H1 (cell line): ENCODE measurements around the gene PLK5. TPM values are rescaled to one million over a fixed set of nuclear protein-coding genes. Genes with fewer than 3 reads are reported as not detected.
A peak's percentile ranks its signal among the peaks of the same experiment; 100 is the strongest.

ENCODE experiments used
- CTCF ChIA-PET: fragments of 300-600 bp; sonication (Branson Sonifier 250); formaldehyde crosslinking; loops from one replicate; lab custom pipeline; 2021; ENCODE audit not compliant: partially characterized antibody; lab: Charles Lee
- POLR2A ChIA-PET: fragments of 300-600 bp; sonication (Branson Sonifier 250); formaldehyde crosslinking; loops from one replicate; lab custom pipeline; 2021; ENCODE audit warnings: inconsistent platforms; ENCODE audit not compliant: partially characterized antibody; lab: Charles Lee
- DNase-seq, 2 experiments: peaks; one replicate each; pipeline versions ENCODE4 v3.0.0 to v3.0.0-alpha.2; 2010 to 2022; ENCODE audit warnings: low spot score in 2 of 2, low read depth in 1 of 2, mixed read lengths in 1 of 2
- FAIRE-seq: peaks from 2 replicates; lab custom pipeline; 2011; peaks lifted over from hg19 to GRCh38; lab: Jason Lieb, UNC
- H2AFZ ChIP-seq: 2 replicates; pipeline ENCODE4 v1.8.1; 2012; ENCODE audit warnings: low read length, inconsistent platforms
- H2AK5ac ChIP-seq: 2 replicates; pipeline ENCODE4 v1.6.1; 2013; ENCODE audit warnings: low read depth, low read length
- H2BK120ac ChIP-seq: replicated peaks from 2 replicates; pipeline ENCODE3; 2013; ENCODE audit warnings: low read depth, low read length, inconsistent platforms
- H2BK12ac ChIP-seq: 2 replicates; pipeline ENCODE4 v1.6.1; 2013; ENCODE audit warnings: low read depth, low read length
- H2BK15ac ChIP-seq: 2 replicates; pipeline ENCODE4 v1.6.1; 2013; ENCODE audit warnings: low read length
- H2BK20ac ChIP-seq: 2 replicates; pipeline ENCODE4 v1.6.1; 2013; ENCODE audit warnings: low read length
- H2BK5ac ChIP-seq: 2 replicates; pipeline ENCODE4 v1.6.1; 2013; ENCODE audit warnings: low read depth, low read length
- H3K14ac ChIP-seq: 2 replicates; pipeline ENCODE4 v1.6.1; 2013; ENCODE audit warnings: inconsistent platforms; ENCODE audit not compliant: insufficient read length
- H3K18ac ChIP-seq: 2 replicates; pipeline ENCODE4 v1.6.1; 2013; ENCODE audit warnings: low read length; ENCODE audit errors: extremely low read depth
- H3K23ac ChIP-seq: 2 replicates; pipeline ENCODE4 v1.6.1; 2013; ENCODE audit warnings: inconsistent platforms; ENCODE audit not compliant: insufficient read length
- H3K23me2 ChIP-seq: 2 replicates; pipeline ENCODE4 v1.6.1; 2013; ENCODE audit warnings: low read depth, low read length
- H3K27ac ChIP-seq: 2 replicates; pipeline ENCODE4 v1.6.1; 2011; ENCODE audit warnings: low read depth, low read length, inconsistent platforms
- H3K27me3 ChIP-seq, 4 experiments: replicated peaks in 1 of 4; 1 replicate in 1 of 4; 2 replicates in 3 of 4; pipeline versions ENCODE4 v1.6.1 to v1.8.1; 2011 to 2013; ENCODE audit warnings: low read length in 3 of 4, mild to moderate bottlenecking in 3 of 4, inconsistent platforms in 2 of 4, mixed read lengths in 2 of 4, moderate library complexity in 1 of 4; ENCODE audit not compliant: control insufficient read depth in 3 of 4, insufficient read depth in 3 of 4; ENCODE audit errors: extremely low read depth in 1 of 4
- H3K36me3 ChIP-seq, 4 experiments: 2 replicates each; pipeline versions ENCODE4 v1.6.1 to v1.8.1; 2011 to 2013; ENCODE audit warnings: mild to moderate bottlenecking in 4 of 4, low read length in 3 of 4, moderate library complexity in 2 of 4, control low read depth in 1 of 4, inconsistent platforms in 1 of 4; ENCODE audit not compliant: insufficient read depth in 4 of 4, control insufficient read depth in 2 of 4
- H3K4ac ChIP-seq: replicated peaks from 2 replicates; pipeline ENCODE3; 2013; ENCODE audit warnings: low read length, low read depth, mixed read lengths, inconsistent platforms; ENCODE audit not compliant: insufficient read length
- H3K4me1 ChIP-seq, 4 experiments: replicated peaks in 1 of 4; 1 replicate in 1 of 4; 2 replicates in 3 of 4; pipeline versions ENCODE4 v1.6.1 to v1.8.1; 2011 to 2013; ENCODE audit warnings: low read length in 3 of 4, inconsistent platforms in 2 of 4, mixed read lengths in 1 of 4; ENCODE audit not compliant: insufficient read depth in 4 of 4, control insufficient read depth in 3 of 4
- H3K4me2 ChIP-seq, 2 experiments: 2 replicates each; pipeline versions ENCODE4 v1.6.1 to v1.8.1; 2011 to 2013; ENCODE audit warnings: low read depth in 2 of 2, low read length in 2 of 2, control low read depth in 1 of 2, inconsistent platforms in 1 of 2, mild to moderate bottlenecking in 1 of 2; ENCODE audit not compliant: insufficient read depth in 1 of 2
- H3K4me3 ChIP-seq, 4 experiments: fragments of 200-600, 300-600 bp in 1 of 4; sonication (generic), shearing (Covaris generic), sonication (Bioruptor Twin) in 1 of 4; 2 replicates each; pipeline versions ENCODE4 v1.5.1 to v1.8.1; 2011 to 2016; ENCODE audit warnings: low read length in 4 of 4, low read depth in 3 of 4, control low read depth in 2 of 4, inconsistent platforms in 2 of 4, mild to moderate bottlenecking in 2 of 4, mixed read lengths in 1 of 4, moderate library complexity in 1 of 4; ENCODE audit not compliant: insufficient read depth in 2 of 4; ENCODE audit errors: extremely low read depth in 1 of 4
- H3K56ac ChIP-seq: replicated peaks from 2 replicates; pipeline ENCODE3; 2013; ENCODE audit warnings: low read depth, mild to moderate bottlenecking, mixed read lengths, low read length, inconsistent platforms; ENCODE audit not compliant: insufficient read length
- H3K79me1 ChIP-seq: 2 replicates; pipeline ENCODE4 v1.6.1; 2013; ENCODE audit warnings: low read depth, low read length, control low read depth
- H3K79me2 ChIP-seq, 2 experiments: 2 replicates each; pipeline versions ENCODE4 v1.6.1 to v1.8.1; 2012 to 2013; ENCODE audit warnings: low read length in 2 of 2, mild to moderate bottlenecking in 2 of 2, inconsistent platforms in 1 of 2; ENCODE audit not compliant: insufficient read depth in 2 of 2, control insufficient read depth in 1 of 2
- H3K9ac ChIP-seq, 4 experiments: replicated peaks in 1 of 4; 1 replicate in 1 of 4; 2 replicates in 3 of 4; pipeline versions ENCODE4 v1.6.1 to v1.8.1; 2011 to 2013; ENCODE audit warnings: low read depth in 3 of 4, low read length in 3 of 4, control low read depth in 2 of 4, mild to moderate bottlenecking in 2 of 4, moderate library complexity in 2 of 4, inconsistent platforms in 1 of 4; ENCODE audit errors: extremely low read depth in 1 of 4
- H3K9me3 ChIP-seq, 2 experiments: 2 replicates each; pipeline versions ENCODE4 v1.6.1 to v1.8.1; 2012 to 2013; ENCODE audit warnings: mild to moderate bottlenecking in 2 of 2, moderate library complexity in 2 of 2, control low read depth in 1 of 2, inconsistent platforms in 1 of 2, low read depth in 1 of 2, low read length in 1 of 2, mixed read lengths in 1 of 2; ENCODE audit not compliant: insufficient read depth in 2 of 2
- H4K20me1 ChIP-seq, 2 experiments: replicated peaks in 1 of 2; 2 replicates each; pipeline versions ENCODE3 to v1.8.1; 2011 to 2013; ENCODE audit warnings: inconsistent platforms in 2 of 2, low read length in 2 of 2, mild to moderate bottlenecking in 1 of 2; ENCODE audit not compliant: insufficient read depth in 2 of 2, control insufficient read depth in 1 of 2
- H4K5ac ChIP-seq: 2 replicates; pipeline ENCODE4 v1.6.1; 2013; ENCODE audit warnings: low read length, low read depth, mixed read lengths, inconsistent platforms; ENCODE audit not compliant: insufficient read length
- H4K8ac ChIP-seq: 2 replicates; pipeline ENCODE4 v1.8.0; 2013; ENCODE audit warnings: mild to moderate bottlenecking, moderate library complexity, low read length, inconsistent platforms; ENCODE audit not compliant: insufficient read depth; ENCODE audit errors: extremely low read depth
- H4K91ac ChIP-seq: replicated peaks from 2 replicates; pipeline ENCODE3; 2013; ENCODE audit warnings: low read length, mixed read lengths, inconsistent platforms; ENCODE audit not compliant: insufficient read length
- BACH1 ChIP-seq: IDR thresholded peaks from 2 replicates; pipeline ENCODE4 v1.6.1; 2012; ENCODE audit warnings: low read length, improper control_type of control experiment
- CBX8 ChIP-seq: fragments of 300-800, 300-1000 bp; sonication (generic); IDR thresholded peaks from 2 replicates; pipeline ENCODE4 v1.7.1; 2016; ENCODE audit warnings: low read depth, low read length, borderline replicate concordance
- JUND ChIP-seq: IDR thresholded peaks from 2 replicates; pipeline ENCODE4 v1.6.1; 2011; ENCODE audit warnings: mild to moderate bottlenecking, improper control_type of control experiment, low read length
- KDM4A ChIP-seq: IDR thresholded peaks from one replicate; pipeline ENCODE4 v1.7.1; 2012; ENCODE audit warnings: low read depth, mild to moderate bottlenecking, moderate library complexity, low read length, inconsistent platforms; ENCODE audit not compliant: severe bottlenecking
- NRF1 ChIP-seq: IDR thresholded peaks from 2 replicates; pipeline ENCODE4 v1.6.1; 2011; ENCODE audit warnings: mild to moderate bottlenecking, low read depth, low read length, improper control_type of control experiment
- PHF8 ChIP-seq: fragments of 200-600 bp; sonication (generic); conservative IDR thresholded peaks from 2 replicates; pipeline ENCODE4 v1.7.1; 2012; ENCODE audit warnings: low read depth, mild to moderate bottlenecking, inconsistent platforms, low read length, moderate library complexity
- RXRA ChIP-seq: IDR thresholded peaks from 2 replicates; pipeline ENCODE4 v1.6.1; 2011; ENCODE audit warnings: low read depth, mild to moderate bottlenecking, low read length, moderate library complexity; ENCODE audit not compliant: insufficient read depth
- SRF ChIP-seq: IDR thresholded peaks from 2 replicates; pipeline ENCODE4 v1.6.1; 2011; ENCODE audit warnings: mild to moderate bottlenecking, low read depth, low read length, moderate library complexity
- TAF1 ChIP-seq: IDR thresholded peaks from 2 replicates; pipeline ENCODE4 v1.6.1; 2011; ENCODE audit warnings: mild to moderate bottlenecking, low read depth, low read length
- TAF7 ChIP-seq: optimal IDR thresholded peaks from 2 replicates; pipeline ENCODE3; 2011; ENCODE audit warnings: low read depth, mild to moderate bottlenecking, inconsistent platforms, low read length, moderate library complexity, borderline replicate concordance
- ZNF274 ChIP-seq: IDR thresholded peaks from 2 replicates; pipeline ENCODE4 v1.7.0; 2012; ENCODE audit warnings: low read length, borderline replicate concordance; ENCODE audit errors: extremely low read depth
- WGBS, 2 experiments: shearing (Covaris generic) in 1 of 2; methylation state at CpG; one replicate each; pipeline versions ENCODE4 v1.1.6 to v1.1.7; 2013 to 2015; ENCODE audit warnings: low lambda C conversion rate in 2 of 2, mixed read lengths in 2 of 2, inconsistent platforms in 1 of 2, low coverage in 1 of 2, missing lambda C conversion rate in 1 of 2; ENCODE audit not compliant: insufficient replicate concordance in 2 of 2, insufficient coverage in 1 of 2, insufficient read length in 1 of 2; ENCODE audit errors: extremely low coverage in 1 of 2, missing lambda C conversion rate in 1 of 2; 5-methylcytosine and 5-hydroxymethylcytosine counted together
- polyA plus RNA-seq, 7 experiments: library from polyadenylated mRNA; depleted of rRNA in 3 of 7; stranded (reverse) in 5 of 7; unstranded in 2 of 7; fragments of >200 nt in 5 of 7; fragments of 200-250 nt in 2 of 7; gene quantifications; 1 replicate in 5 of 7; 2 replicates in 1 of 7; 4 replicates in 1 of 7; pipeline versions ENCODE4 v1.2.1 to v1.2.3, GENCODE V29; 2011 to 2013; ENCODE audit warnings: missing spikeins in 2 of 7, mixed read lengths in 2 of 7
- total RNA-seq: library from RNA; stranded (reverse); fragmentation: NEBNext Ultra II Directional; extraction: Animal tissue kit (Norgen Biotek cat#: 25700); gene quantifications from 2 replicates; pipeline ENCODE4 v1.2.1, GENCODE V29; 2021

Gene PLK5
- total and polyA plus RNA-seq, 2 of the 8 experiments (the other 6 are each of a cell fraction or from before 2014, with no cell fraction given): 0.43 to 0.45 TPM

DNA sequence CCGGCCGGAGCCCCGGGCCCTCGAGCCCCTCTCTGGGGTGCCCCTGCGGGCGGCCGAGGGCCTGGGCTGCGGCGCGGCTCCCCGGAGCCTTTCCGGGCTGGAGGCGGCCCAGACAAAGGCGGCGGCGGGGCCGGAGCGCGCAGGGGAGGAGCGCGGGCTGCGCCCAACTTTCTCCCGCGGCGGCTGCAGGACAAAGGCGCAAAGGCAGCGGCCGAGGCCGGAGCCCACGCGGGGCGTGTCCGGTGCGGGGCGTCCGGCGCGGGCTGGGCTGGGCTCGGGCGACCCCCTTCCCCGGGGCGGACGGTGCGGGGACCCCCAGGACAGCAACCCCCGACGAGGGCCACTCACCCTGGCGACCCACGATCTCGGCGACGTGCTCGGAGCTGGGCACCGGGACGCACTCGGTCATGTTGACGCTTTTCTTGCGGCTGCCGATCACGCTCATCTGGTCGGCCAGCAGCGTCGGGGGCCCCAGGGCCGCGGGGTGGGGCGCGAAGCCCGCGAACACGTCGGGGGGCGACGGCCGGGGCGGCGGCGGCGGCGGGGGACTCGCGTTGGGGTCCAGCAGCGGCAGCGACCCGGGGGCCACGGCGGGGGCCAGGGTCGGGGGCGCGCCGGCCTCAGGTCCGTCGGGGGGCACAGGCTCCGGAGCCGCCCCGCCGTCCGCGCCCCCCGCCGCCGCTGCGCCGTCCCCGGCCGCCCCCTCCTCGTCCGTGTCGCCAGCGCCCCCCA, 43.4 kb downstream of the PLK5 start:
- H2AK5ac ChIP-seq: no peak overlapping the region
- H3K9me3 ChIP-seq: peaks cover 0 to 8% of the 10 kb centered on the region in 2 experiments; a peak in 2 of 4 replicates
- H3K27ac ChIP-seq: peak overlapping the region; percentile 91
- peak overlapping the region; percentile 93 for H4K8ac ChIP-seq
- peak overlapping the region; percentile 88 to 94 for H3K4me2 ChIP-seq
- no peak overlapping the region for H2BK5ac ChIP-seq
- peaks cover 8 to 26% (median 14%) of the 10 kb centered on the region in 4 experiments for H3K27me3 ChIP-seq
- H2BK15ac ChIP-seq: no peak overlapping the region
- peak overlapping the region; percentile 35 to 98 (median 94); a peak in 6 of 7 replicates for H3K9ac ChIP-seq
- no peak overlapping the region for H3K23ac ChIP-seq
- no peaks in the 10 kb centered on the region; a peak in 3 of 8 replicates for H3K36me3 ChIP-seq
- DNase-seq: no peak
- peak overlapping the region; percentile 68 to 99 (median 85) for H3K4me3 ChIP-seq
- POLR2A ChIA-PET: interaction anchor here (0.7 to 3.0 kb wide), 11 partner anchors 9 to 109 kb away, joined by 3 to 18 read pairs (median 5); no protein-coding TSS in a partner anchor
- H2BK12ac ChIP-seq: no peak overlapping the region
- no peak overlapping the region for H4K5ac ChIP-seq
- no peak for FAIRE-seq
- H4K20me1 ChIP-seq: peaks cover 19 to 22% of the 10 kb centered on the region in 2 experiments
- WGBS, 2 experiments: 0% methylated on average over 3 of the region's 108 CpGs; no CpG with 5 or more reads in 1 of the 2 experiments
- H3K18ac ChIP-seq: no peak overlapping the region; the same call in 1 of the 2 replicates
- no peak overlapping the region for H2AFZ ChIP-seq
- H3K79me1 ChIP-seq: peaks cover 13% of the 10 kb centered on the region
- peak overlapping the region; percentile 65 for H4K91ac ChIP-seq
- peaks cover 12 to 48% of the 10 kb centered on the region in 2 experiments for H3K79me2 ChIP-seq
- no peak overlapping the region for H3K4ac ChIP-seq
- H2BK20ac ChIP-seq: no peak overlapping the region
- no peak overlapping the region for H2BK120ac ChIP-seq
- H3K14ac ChIP-seq: no peak overlapping the region
- peaks cover 0 to 10% (median 7%) of the 10 kb centered on the region in 4 experiments; a peak in 6 of 7 replicates for H3K4me1 ChIP-seq
- CTCF ChIA-PET: interaction anchor here (1.0 to 3.6 kb wide), 2 partner anchors 21 to 23 kb away, joined by 3 to 17 read pairs; no protein-coding TSS in a partner anchor
- H3K56ac ChIP-seq: no peak overlapping the region
- peaks cover 3% of the 10 kb centered on the region; the same call in 1 of the 2 replicates for H3K23me2 ChIP-seq
- TF ChIP-seq BACH1: 0 out of 2 replicates have a peak, but pooled peaks have one; percentile 6
- no peak for TF ChIP-seq NRF1
- peak; percentile 27 for TF ChIP-seq TAF7
- TF ChIP-seq SRF: no peak
- no peak for TF ChIP-seq RXRA
- peak; percentile 8 for TF ChIP-seq TAF1
- no peak for TF ChIP-seq JUND
- TF ChIP-seq CBX8: no peak
- TF ChIP-seq PHF8: 0 out of 2 replicates have a peak, but pooled peaks have one; percentile 51
- no peak for TF ChIP-seq KDM4A
- TF ChIP-seq ZNF274: no peak
